ENCODE measurements around the gene LRRTM4.

Gene LRRTM4

DNA sequence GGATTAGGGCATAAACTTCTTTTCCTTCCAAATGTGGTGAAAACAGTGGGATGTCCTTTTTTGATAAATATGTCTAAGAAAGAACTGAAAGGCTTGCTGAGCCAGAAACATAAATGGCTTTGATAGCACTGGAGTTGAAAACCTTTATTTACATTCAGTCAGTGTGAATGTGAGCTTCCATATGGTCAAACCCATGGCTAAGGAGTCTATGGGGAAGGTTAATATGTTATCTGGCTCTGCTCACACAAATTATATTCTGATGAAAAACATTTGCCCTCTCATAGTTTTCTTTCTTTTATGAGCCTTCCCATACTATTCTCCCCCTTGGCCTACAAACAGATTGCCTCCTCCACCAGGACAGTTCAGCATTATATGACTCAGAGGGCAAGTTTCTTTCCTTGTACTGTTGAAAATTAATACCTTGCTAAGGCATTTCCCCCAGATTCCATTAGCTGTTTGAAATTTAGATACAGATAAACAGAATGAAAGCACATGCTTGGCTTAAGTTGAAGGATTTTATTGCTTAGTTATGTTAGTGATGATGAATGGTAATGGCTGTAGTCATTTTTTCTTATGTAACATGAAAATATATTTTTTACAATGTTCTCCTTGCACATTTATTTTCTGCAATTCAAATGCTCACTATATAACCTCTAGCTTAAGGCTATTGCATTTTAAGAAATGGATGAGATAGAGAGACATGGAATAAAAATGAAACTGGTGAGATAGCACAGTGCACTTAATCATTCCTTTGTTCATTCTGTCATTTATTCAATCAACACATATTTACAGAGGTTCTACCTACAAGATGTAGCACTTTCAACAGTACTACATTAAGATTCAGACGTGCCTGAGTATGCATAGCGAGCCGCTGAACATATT lies 544.1 kb downstream of the LRRTM4 start:
- DNase-seq = no peak

DNA sequence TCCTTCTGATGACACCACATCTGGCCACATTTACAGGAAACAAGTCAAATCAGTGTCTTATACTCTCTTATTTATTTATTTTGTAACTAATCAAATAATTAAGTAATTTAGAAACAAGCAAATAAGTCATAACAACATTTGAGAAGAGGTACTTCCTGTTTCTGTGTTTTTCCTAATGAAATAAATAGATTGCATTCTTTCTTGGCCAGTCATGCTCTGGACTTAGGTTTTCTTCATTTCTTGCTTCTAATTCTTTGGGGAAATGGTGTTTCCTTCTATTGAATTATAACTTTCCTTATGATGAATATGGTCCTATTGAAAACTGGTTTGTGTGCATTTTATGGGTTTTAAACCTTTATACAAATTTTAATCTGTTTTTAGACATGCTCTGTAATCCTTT lies 546.4 kb downstream of the LRRTM4 start:
- no peak for DNase-seq

DNA sequence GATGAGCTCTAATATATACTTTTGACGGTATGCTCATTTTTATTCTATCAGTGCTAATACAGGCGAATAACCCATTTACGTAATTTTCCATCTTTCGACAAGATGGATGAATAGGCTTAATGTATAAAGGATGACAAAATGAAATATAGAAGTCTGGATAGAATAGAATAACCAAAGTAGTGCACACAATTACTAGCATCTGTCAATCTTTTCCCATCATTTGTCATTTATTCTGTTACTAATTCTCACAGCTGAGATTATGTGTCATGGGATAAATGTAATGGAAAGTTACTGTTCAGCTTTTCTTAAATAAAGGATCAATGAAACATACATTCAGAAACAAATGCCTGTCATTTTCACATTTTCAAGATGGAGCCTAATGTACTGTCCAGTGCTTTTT lies 548.6 kb downstream of the LRRTM4 start:
- DNase-seq = no peak

DNA sequence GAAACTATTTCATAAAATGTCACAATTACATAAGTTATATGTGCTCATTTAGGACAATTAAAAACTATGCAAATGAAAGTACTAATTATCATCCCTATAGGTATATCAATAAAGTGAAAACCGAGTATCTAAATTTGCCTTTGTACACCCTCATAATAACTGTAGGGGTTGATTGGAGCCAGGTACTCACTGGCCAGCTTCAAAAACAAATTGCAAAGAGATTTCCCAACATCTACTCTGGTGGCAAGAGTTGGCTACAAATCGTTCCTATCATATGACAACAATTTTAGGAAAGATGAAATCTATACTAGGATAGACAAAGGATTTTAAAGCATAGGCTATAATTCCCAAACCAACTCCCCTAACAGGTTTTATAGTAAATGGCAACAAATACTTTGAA lies 556.4 kb downstream of the LRRTM4 start:
- DNase-seq = no peak

DNA sequence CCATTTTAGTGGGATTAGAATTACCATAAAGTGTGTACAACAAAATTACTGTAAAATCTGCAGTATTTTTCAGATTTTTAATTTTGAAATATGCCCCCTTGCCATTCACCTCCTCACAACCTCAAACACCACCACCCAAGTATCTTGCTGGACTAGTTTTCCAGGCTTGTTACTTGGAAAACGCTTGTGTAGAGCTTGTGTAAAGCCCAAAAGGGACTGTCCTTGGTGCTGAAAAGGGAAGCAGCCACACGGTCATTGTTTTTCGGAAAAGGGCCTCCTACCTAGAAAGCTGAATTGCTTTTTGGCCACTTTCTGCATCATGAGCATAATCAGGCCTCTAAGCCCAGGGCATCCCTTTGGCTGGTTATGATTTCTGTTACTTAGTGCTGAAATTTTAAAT lies 563.4 kb downstream of the LRRTM4 start:
- DNase-seq = no peak

DNA sequence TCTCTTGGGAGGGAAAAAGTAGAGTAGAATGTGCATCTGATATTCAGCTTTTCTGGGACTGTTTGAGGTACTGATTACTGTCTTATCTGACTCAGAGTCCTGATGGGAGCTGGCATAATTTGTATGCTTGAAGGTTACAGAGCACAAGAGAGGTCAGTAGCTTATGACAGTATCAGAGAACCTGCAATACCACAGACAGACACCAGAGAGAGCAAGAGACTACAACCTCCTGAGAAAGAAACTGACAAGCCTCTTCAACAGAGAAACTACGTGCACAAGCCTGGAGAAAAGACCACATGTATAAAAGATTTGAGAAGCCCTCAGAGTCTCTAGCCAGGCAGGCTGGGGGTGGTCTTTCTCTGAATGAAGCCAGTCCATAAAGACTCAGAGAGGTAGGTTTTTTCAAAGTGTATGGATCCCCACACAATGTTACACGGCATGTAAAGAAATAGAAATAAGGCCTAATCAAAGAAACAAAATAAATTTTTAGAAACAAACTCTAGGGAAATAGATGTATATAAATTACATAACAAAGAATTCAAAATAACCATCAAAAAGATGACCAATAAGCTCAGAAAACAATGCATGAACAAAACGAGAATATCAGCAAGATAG lies 568.3 kb downstream of the LRRTM4 start:
- DNase-seq = no peak

DNA sequence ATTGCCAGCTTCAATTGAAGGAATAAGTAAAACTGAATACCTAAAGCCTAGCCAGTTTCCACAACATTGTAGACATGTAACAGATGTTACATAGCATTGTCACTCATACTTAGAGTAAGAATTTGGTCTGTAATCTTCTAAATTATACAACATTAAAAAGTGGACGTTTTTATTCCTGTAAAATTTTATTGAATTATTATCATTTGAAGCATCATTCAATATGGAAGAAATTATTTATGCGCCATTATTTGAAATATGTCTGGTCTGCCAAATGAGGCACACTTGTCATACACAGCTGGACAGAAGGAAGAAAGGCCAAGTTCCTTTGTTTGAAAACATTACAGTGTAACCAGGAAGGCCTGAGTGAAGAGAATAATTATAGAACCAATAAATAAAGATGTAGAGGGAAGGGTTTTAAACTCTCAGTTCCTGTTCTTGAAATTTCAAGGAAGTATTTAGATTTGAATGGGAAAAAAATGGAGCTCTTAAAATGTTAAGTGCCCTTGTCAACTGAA lies 575.5 kb downstream of the LRRTM4 start:
- DNase-seq = no peak

DNA sequence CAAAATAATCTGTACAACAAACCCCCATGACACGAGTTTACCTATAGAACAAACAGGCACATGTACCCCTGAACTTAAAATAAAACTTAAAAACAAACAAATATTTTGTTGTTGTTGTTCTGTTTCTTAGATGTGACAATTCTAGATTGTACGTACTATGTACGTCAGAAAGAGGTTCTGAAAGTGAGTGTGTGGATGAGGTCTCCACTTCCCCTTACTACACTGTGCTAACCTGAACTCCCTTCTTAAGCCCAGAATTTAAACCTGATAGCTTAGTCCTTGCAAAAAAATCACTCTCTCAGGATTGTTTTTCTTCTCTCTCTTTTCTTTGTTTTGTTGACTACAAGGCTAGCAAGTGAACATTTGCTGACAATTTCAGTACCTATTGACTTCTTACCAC lies 581.6 kb downstream of the LRRTM4 start:
- no peak for DNase-seq

DNA sequence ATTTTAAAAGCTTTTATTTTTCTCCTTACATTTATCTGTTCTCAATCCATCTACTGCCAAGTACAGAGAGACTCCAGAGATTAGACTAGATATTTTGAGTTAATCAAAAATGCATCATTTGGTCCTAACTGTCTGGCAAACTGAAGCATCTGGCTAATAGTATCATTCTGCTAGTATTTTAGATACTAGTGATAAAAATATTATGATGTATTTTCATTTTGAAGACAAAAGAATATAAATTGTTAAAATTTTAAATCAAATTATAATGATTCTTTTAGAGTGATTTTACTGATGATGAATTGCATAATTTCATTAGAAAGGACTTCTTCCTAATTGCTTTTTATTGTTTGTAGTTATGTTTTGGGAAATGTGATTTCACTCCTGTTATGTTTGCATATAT lies 584.0 kb downstream of the LRRTM4 start:
- DNase-seq = no peak

DNA sequence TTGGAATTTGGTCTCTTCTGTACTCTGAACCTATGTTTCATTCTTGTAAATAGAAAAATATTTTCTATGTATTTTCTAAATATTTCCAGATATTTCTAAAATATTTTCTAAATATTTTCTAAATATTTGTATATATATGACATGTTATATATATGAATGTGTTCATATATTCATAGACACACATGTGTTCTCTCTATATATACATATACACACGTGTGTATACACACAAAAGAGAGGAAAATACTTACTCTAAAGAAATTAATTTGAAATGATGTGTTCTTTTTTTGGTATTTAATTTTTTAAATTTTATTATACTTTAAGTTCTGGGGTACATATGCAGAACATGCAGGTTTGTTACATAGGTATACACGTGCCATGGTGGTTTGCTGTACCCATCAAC lies 589.6 kb downstream of the LRRTM4 start:
- no peak for DNase-seq

DNA sequence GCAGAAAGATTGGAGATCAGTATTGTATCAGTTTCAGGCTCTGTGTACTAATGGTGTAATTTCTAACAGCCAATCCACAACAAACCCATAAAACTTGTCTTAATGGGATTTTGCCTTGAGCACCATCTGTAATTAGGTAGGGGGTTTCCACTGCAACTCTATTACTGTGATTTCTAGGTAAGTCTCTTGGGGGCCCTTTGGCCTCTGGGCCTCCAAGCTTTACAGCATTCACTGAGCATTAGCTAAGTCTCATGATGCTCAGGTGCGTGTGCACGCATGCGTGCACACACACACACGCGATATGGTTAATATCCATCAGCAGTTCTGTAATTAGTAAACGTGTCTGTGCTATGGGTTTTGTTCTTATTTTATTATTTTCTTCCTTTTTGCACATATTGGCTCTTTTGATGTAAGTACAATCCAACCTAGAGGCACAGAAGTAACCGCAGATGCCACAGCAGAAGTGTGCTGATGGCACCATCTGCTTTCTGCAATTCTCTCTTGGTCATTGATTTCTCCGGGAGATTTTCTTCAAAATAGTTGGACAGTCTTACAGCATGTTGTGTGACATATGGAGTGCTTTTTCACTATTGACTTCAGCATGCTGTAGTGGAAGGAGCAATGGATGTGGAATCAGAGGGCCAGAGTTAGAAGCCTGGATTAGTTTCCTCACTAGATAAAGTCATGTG lies 592.0 kb downstream of the LRRTM4 start:
- DNase-seq = no peak

DNA sequence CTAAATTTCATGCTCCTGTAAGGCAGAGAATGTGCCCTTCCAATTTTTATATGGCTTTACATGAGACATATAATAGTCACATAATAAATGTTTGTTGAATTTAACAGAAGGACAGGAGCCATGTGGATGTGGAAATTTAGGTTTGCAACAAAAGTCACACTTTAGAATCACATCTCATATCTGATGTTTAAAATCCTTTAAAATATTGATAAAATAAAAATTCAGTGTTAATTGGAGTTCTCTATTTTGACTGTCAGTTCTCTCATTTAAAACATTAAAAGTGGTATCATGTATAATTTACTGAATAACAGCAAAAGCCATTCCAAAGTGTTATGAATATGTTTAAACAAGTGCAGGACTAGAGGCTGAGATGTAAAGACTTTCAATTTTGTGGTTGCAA lies 594.1 kb downstream of the LRRTM4 start:
- no peak for DNase-seq

DNA sequence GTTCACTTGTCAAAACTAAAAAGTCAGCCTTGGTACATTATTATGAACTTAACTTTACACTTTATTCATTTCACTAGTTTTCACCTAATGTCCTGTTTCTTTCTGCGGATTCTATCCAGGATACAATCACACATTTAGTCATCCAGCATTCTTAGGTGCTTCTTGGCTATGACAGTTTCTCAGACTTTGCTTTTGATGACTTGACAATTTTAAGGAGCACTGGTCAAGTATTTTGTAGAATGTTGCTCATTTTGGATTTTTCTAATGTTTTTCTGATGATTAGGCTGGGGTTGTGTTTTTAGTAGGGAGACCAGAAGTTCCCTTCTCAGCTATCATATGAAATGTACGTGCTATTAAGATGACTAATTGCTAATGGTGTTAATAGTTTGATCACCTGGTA lies 601.2 kb downstream of the LRRTM4 start:
- no peak for DNase-seq

DNA sequence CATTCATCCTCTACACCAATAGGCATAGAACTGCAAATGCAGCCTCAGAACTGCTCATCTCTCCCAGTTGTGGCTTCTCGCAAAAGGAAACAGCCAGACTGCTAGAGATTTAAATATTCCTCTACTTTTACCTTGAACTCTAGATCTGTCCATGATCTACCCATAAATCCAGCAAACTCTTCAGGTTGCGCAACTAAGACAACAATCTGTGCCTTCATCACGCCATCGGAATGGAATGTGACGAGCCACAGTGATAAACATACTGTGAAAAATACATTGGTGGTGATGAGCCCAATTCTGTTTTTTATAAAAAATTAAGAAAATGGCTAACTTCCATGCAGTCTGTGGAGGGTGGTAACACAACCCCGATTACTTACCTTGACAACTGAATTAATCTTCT lies 626.7 kb downstream of the LRRTM4 start:
- DNase-seq = no peak

DNA sequence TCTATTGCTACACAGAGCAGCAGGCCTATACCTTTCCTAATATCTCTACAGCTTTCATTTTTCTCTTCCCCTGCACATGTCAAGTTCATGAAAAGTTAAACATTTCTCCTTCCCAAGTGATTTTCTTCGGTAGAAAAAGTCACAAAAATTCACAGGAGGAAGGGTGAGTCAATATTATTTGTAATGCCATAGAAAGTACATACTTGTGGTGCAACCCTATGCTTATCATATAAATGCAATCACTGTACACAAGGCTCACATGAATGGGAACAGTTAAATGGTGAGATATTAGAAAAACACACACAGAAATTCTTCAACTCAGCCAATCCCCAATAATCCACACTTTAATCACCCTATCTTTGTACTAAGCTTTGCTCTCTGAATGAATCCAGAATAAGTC lies 651.6 kb downstream of the LRRTM4 start:
- no peak for DNase-seq

DNA sequence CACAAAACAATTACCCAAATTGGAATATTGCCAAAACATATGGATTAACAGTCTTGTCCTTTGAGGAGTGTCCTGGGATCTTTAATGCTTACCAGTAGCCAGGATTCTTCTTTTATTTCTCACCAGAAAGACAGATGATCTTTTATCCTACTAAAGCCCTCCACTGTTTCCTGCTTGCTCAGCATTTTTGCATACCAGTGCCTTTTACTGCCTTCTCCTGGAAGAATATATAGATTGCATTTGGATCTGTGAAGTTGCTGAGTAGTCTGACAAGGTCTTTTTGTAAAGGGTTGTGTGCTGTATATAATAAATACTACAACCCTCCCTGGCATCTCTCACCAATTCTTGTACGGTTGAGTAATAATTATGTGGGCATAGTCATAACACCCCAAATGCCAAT lies 652.2 kb downstream of the LRRTM4 start:
- no peak for DNase-seq

DNA sequence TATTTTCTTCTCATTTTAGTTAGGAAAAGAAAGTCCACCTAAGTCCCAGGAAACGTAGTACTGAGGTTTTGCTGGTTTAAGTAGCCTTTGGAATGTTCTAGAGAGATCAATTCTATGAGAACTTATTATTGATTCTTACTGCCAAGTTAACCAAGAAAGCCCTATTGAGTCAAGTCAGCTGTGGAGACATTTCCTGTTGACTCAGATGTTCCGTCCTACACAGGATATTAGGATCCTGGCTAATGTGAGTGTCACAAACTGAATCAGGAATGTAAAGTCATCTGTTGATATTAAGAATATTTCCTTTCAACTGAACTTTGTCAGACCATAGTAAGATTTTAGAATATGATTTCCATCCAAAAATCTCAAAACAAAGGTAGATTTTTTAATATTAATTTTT lies 654.3 kb downstream of the LRRTM4 start:
- DNase-seq = no peak

DNA sequence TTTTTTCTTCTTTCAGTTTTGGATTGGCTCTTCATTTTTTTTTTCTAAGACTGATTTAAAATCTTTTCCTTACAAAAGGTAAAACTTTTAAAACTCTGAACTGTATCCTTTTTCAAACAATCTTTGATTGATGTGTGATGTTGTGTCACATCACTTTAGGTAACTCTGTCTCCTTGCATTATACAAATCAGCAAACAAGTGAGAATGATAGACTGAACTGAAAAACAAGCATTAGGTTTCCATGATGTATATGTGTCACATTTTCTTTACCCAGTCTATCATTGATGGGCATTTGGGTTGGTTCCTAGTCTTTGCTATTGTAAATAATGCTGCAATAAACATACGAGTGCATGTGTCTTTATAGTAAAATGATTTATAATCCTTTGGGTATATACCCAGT lies 655.7 kb downstream of the LRRTM4 start:
- DNase-seq = no peak

DNA sequence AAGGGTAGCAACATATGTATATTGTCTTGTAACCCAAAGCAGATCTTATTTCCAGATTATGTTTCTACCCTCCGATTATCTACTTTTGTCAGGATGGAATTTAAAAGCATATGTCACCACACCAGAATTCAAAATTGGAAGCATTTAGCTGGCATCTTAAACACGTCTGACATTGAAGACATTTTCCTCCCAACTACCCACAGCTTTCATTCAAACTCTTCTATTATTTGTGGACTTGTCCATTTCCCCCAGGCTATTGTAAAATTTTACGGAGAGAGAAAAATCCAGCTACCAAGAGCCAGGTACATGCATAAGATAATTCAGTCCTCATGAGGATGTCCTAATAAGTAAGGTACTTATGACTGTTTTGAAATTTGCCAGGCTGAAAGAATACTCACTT lies 659.3 kb downstream of the LRRTM4 start:
- DNase-seq = no peak

DNA sequence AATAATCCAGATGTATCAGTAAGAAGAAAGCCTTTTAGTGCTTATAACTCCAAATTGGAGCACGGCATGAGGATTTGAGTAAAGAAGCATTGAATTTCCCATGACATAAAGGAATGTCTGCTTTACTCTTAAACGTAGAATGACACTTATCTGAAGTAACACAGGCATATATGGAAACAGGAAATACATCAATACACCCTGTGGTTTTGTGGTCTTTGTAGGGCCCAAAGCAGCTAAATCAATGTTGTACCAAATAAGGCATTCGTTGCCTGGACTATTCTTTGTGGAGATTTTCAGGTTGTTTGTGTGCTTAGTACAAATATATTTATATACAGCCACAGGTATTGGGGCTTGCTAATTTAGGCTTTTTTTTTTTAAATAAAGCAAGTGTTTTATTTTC lies 660.5 kb downstream of the LRRTM4 start:
- no peak for DNase-seq

DNA sequence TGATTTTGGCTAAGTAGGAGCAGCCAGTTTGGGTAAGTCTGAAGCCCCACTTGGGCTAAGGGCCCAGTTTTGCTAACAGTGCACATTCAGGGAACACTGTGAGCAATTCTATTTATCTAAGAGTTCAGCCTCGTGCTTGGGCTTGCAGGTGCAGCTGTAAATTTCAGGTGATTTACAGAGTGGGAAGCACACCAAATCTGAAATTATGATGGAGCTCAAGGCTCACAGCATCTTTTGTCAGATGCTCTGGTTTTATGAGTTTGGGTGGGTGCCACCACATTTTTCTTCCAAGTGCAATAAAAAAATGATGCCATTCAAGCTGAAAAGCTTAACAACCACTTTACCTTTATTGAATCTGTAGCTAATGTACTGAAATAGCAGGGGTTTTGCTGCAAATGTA lies 671.2 kb downstream of the LRRTM4 start:
- DNase-seq = no peak

DNA sequence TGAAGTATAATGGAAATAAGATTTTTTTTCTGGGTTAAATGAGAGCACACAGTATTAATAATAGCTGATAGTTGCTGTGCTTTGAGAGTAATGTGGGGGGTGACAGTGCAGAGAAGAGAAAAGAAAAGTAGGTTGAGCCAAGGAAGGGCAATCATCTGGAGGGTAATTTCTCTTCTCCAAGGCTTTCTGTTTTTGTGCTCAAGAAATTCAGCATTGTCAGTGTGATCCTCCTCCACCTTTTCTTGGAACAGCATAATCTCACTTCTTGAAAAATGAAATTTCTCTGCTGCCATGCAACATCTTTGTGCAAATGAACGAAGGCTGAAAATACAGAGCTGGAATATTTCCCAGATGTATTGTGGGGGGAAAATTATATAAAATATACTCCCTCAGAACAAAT lies 673.1 kb downstream of the LRRTM4 start:
- no peak for DNase-seq

DNA sequence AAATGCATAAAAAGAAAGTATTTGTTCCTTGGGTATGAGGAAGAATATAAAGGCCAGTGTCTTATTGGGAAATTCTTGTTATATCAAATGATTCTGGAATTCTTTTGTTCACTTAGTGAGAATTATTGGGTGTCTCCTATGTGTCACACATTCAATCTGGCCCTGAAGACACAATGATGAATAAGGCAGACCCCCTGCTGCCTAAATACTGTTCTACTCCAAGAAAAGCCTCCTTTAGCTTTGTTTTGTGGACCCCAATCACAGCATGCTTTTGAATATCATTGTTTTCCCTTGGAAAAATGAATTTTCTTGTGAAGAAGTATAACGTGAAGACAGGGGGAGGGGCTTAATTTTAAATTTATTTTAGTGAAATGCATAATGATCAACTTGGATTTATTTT lies 682.4 kb downstream of the LRRTM4 start:
- no peak for DNase-seq
